HUES64 (cell line): ENCODE results near the gene AATF.

ENCODE experiments used
- H3K27ac ChIP-seq: 2 replicates; pipeline ENCODE4 v1.7.0; 2013; ENCODE audit warnings: low read depth, low read length, inconsistent platforms
- H3K27me3 ChIP-seq: 2 replicates; pipeline ENCODE4 v1.6.1; 2013; ENCODE audit warnings: mild to moderate bottlenecking, low read length; ENCODE audit not compliant: insufficient read depth
- H3K36me3 ChIP-seq: 2 replicates; pipeline ENCODE4 v1.6.1; 2013; ENCODE audit warnings: mild to moderate bottlenecking, low read length; ENCODE audit not compliant: insufficient read depth
- H3K4me1 ChIP-seq: 2 replicates; pipeline ENCODE4 v1.6.1; 2013; ENCODE audit warnings: mild to moderate bottlenecking, low read length, moderate library complexity; ENCODE audit not compliant: insufficient read depth
- H3K4me3 ChIP-seq: 2 replicates; pipeline ENCODE4 v1.5.1; 2013; ENCODE audit warnings: mild to moderate bottlenecking, low read length, moderate library complexity
- H3K9ac ChIP-seq: 2 replicates; pipeline ENCODE4 v1.6.1; 2013; ENCODE audit warnings: mild to moderate bottlenecking, low read depth, low read length
- H3K9me3 ChIP-seq: 2 replicates; pipeline ENCODE4 v1.6.1; 2013; ENCODE audit warnings: low read depth, low read length; ENCODE audit not compliant: insufficient read depth
- WGBS: fragments of 150-250, 120-280 bp; methylation state at CpG from one replicate; pipeline ENCODE4 v1.1.7; 2013; ENCODE audit warnings: missing lambda C conversion rate; 5-methylcytosine and 5-hydroxymethylcytosine counted together

The AATF gene

DNA sequence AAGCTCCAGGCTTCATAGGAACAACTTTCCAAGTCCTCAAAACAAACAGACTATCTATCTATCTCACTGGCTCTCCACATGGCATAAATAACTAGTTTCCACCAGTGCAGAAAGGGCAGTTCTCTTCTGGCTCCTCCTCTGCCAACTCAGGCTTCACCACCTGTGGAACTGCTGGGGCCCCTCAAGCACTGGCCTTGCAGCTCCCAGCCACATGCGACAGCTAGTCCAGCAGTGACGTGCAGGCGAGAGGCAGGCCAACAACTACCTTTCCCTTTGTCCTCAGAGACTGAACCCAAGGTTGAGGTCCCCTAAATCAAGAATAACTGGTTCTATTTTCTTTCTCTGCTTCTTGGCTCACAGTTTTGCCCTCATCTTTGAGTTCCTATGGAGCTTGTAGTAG is 137.6 kb downstream of the AATF start:
- WGBS: 97% methylated on average over 3 of the region's 3 CpGs
- Histone ChIP-seq H3K9me3 (no peaks in the 10 kb centered on the region), H3K27ac (no peak overlapping the region), H3K4me1 (peaks cover 32% of the 10 kb centered on the region), H3K4me3 (no peak overlapping the region), H3K9ac (no peak overlapping the region), H3K27me3 (no peaks in the 10 kb centered on the region), H3K36me3 (peaks cover 63% of the 10 kb centered on the region)

DNA sequence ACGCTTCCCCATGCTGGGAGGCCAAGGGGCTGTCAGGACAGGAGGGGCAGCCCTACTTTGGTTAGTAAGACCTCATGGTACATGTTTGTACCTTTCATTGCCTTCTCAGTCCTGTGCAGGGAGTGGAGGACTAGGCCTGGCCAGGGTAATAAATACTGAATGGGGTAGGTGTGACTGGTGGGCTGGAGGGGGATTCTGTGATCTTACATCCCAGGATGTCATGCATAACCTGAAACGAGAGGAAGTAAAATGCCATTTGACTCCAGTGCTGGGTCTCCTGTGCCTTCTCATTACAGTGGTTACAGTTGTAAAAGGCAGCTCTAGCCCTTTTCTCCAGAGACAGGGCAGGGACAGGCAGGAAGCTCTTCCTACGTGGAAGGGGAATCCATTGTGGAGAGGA is 138.2 kb downstream of the AATF start:
- WGBS: 94% methylated on average over 3 of the region's 3 CpGs
- Histone ChIP-seq H3K27ac (no peak overlapping the region), H3K4me1 (peaks cover 29% of the 10 kb centered on the region), H3K4me3 (no peak overlapping the region), H3K9ac (no peak overlapping the region), H3K36me3 (peaks cover 66% of the 10 kb centered on the region), H3K27me3 (no peaks in the 10 kb centered on the region), H3K9me3 (no peaks in the 10 kb centered on the region)

DNA sequence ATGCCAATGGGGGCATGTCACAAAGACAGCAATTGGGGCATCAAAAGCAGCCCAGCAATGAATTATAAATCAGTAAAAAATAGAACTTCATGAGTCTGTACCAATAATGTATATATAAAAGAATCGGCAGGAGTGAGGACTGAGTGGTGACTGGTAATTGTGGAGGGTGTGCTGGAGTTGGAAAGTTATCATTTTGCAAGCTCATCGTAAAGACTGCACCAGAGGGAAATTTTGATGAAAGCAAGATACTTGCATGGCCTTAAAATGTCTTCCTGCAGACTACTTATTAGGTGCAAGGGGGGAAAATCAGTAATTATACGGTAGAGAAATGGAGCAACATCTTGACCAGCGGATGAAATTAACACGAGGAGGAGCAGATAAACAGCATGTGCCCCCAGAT is 138.9 kb downstream of the AATF start:
- Histone ChIP-seq H3K27ac (no peak overlapping the region), H3K4me3 (no peak overlapping the region), H3K9ac (no peak overlapping the region), H3K4me1 (peaks cover 21% of the 10 kb centered on the region), H3K27me3 (no peaks in the 10 kb centered on the region), H3K36me3 (peaks cover 73% of the 10 kb centered on the region), H3K9me3 (no peaks in the 10 kb centered on the region)
- WGBS: 95% methylated on average over 5 of the region's 5 CpGs

- Histone ChIP-seq H3K4me3 (no peak overlapping the region), H3K4me1 (peaks cover 16% of the 10 kb centered on the region; the same call in 1 of the 2 replicates), H3K27ac (no peak overlapping the region), H3K9me3 (no peaks in the 10 kb centered on the region), H3K36me3 (peaks cover 81% of the 10 kb centered on the region), H3K27me3 (no peaks in the 10 kb centered on the region), H3K9ac (no peak overlapping the region)
- 96% methylated on average over 3 of the region's 3 CpGs for WGBS
These were observed 139.7 kb downstream of the AATF start for GRCh38 chr17:37088459-37088858.

DNA sequence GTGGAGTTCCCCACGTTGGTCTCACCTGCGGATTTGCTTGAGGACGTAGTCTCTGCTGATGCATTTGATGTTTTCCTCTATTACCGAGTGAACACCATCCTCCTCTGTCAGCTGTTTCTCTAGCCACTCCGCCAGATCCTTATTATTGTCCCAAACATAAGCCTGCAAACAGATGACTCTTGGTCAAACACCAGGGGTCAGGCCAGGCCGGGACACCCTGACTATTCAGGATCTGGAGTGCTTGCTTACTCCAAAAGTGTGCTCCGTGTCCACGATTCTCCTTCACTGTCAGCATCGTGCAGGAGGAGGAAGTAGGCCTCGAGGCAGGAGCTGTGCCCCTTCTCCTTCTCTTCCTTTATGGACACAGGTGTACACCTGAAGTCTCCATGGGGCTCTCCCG is 140.2 kb downstream of the AATF start:
- Histone ChIP-seq H3K4me3 (no peak overlapping the region), H3K9me3 (no peaks in the 10 kb centered on the region), H3K9ac (no peak overlapping the region), H3K4me1 (peaks cover 12% of the 10 kb centered on the region; the same call in 1 of the 2 replicates), H3K27me3 (no peaks in the 10 kb centered on the region), H3K36me3 (peaks cover 85% of the 10 kb centered on the region), H3K27ac (no peak overlapping the region)
- 95% methylated on average over 11 of the region's 11 CpGs for WGBS

DNA sequence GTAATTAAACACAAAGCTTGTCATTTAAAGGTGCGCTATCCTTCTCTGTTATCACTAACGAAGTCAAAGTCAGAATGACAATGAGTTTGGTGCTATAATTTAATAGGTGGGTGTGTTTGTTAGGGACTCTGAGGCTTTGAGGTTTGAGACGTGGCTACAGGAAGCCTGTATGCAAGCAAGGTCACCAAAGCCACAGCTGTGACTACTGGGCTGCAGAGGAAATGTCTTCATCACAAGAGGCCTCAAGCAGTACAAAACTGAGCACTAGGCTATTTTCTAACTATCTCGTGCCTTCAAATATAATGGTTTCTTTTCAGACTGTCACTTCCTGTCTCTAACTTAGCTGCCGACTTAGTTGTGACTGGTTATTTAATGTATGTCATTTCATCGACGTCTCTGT is 141.2 kb downstream of the AATF start:
- Histone ChIP-seq H3K36me3 (peaks cover 90% of the 10 kb centered on the region), H3K4me3 (no peak overlapping the region), H3K27me3 (no peaks in the 10 kb centered on the region), H3K4me1 (peaks cover 5% of the 10 kb centered on the region; the same call in 1 of the 2 replicates), H3K9ac (no peak overlapping the region), H3K9me3 (no peaks in the 10 kb centered on the region), H3K27ac (no peak overlapping the region)
- 89% methylated on average over 7 of the region's 7 CpGs for WGBS

DNA sequence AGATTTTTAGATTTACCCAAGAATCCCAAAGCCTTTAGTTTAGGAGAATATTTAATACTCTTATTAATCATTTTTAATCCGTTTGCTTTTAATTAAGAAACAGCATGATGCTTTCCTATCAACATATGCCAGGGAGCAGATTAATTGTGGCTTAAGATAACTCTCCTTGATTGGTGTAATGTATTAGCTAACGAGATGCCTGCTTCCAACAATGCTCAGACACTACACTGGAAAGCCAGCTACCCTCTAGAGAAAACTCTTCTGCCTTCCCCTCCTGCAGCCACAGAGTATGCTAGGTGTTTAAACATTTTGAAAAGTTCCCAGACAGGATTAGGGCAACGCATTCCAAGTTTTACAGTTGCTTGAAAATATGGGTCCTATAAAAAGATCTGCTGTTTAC is 142.2 kb downstream of the AATF start:
- WGBS: 97% methylated on average over 2 of the region's 3 CpGs
- H3K36me3 ChIP-seq: peaks cover 90% of the 10 kb centered on the region

GRCh38 chr17:37092071-37092470 is 143.3 kb downstream of the AATF start:
- WGBS: 92% methylated on average over 2 of the region's 2 CpGs
- H3K27ac ChIP-seq: no peak overlapping the region
- no peak overlapping the region for H3K4me3 ChIP-seq
- no peak overlapping the region for H3K9ac ChIP-seq
- H3K9me3 ChIP-seq: no peaks in the 10 kb centered on the region
- H3K36me3 ChIP-seq: peaks cover 90% of the 10 kb centered on the region
- H3K4me1 ChIP-seq: peaks cover 5% of the 10 kb centered on the region; the same call in 1 of the 2 replicates
- no peaks in the 10 kb centered on the region for H3K27me3 ChIP-seq

More for the DNA sequence above, 142.2 kb downstream of the AATF start:
- Histone ChIP-seq H3K4me3 (no peak overlapping the region), H3K4me1 (peaks cover 5% of the 10 kb centered on the region; the same call in 1 of the 2 replicates), H3K9me3 (no peaks in the 10 kb centered on the region), H3K9ac (no peak overlapping the region), H3K27ac (no peak overlapping the region), H3K27me3 (no peaks in the 10 kb centered on the region)

DNA sequence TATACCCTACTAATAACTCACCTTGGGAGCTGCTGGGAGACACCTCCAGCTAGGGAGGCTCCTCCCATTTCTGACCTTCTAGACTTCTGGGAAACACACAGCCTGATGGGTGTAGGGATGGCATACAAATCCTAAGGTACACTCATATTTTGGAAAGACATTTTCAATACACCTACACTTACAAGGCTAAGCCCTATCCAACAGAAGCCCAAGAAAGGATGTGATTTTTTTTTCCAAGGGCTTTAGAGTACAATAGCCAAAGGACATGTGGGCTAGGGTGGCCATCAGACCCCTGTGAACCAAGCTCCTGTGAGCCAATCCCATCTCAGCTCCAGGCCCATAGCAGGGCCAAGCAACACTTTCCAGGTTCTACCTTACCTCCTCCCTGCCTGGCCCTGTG is 143.9 kb downstream of the AATF start:
- Histone ChIP-seq H3K9ac (no peak overlapping the region), H3K4me3 (no peak overlapping the region), H3K9me3 (no peaks in the 10 kb centered on the region), H3K4me1 (peaks cover 5% of the 10 kb centered on the region; the same call in 1 of the 2 replicates), H3K27ac (no peak overlapping the region), H3K36me3 (peaks cover 90% of the 10 kb centered on the region), H3K27me3 (no peaks in the 10 kb centered on the region)

DNA sequence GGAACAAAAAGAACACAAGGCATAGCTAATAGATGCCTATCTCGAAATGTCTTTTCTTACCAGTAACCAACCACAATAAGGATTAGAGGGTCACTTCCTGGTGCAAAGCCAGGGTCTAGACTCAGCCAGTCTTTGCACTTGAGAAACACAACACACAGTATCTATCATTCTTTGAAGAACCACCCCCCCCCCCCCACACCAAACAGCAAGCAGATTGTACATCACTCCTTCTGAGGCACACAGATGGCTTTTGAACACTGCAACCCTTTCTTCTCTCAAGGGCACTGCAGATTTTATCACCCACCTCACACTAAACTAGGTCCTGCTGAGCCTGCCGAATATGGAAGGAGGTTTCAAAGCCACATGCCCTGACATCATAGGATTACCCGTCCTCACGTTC is 145.6 kb downstream of the AATF start:
- peaks cover 84% of the 10 kb centered on the region for H3K36me3 ChIP-seq
- H3K27ac ChIP-seq: no peak overlapping the region
- no peaks in the 10 kb centered on the region for H3K9me3 ChIP-seq
- WGBS: 93% methylated on average over 4 of the region's 4 CpGs
- no peak overlapping the region for H3K4me3 ChIP-seq
- H3K4me1 ChIP-seq: peaks cover 8% of the 10 kb centered on the region; the same call in 1 of the 2 replicates
- no peak overlapping the region for H3K9ac ChIP-seq
- no peaks in the 10 kb centered on the region for H3K27me3 ChIP-seq

DNA sequence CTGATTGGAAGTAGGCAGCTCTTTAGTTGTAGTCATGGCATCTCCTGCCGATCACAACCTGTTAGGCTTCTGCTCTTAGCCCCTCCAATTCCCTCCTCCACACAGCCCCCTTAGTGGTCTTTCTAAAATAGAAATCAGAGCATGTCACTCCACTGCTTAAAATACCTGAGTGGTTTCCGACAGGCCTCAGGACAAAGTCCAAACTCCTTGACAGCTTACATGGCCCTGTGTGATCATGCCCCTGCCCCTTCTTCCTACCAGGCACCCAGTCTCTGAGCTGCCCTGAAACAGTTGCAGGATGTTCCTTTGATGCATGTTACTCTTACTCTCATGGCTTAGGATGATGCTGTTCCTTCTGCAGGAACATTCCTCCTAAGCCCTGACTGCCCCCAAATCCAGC is 147.3 kb downstream of the AATF start:
- Histone ChIP-seq H3K36me3 (peaks cover 77% of the 10 kb centered on the region), H3K4me1 (peaks cover 8% of the 10 kb centered on the region; the same call in 1 of the 2 replicates), H3K4me3 (no peak overlapping the region), H3K9ac (no peak overlapping the region), H3K27ac (no peak overlapping the region), H3K27me3 (no peaks in the 10 kb centered on the region), H3K9me3 (no peaks in the 10 kb centered on the region)
- 95% methylated on average over 2 of the region's 2 CpGs for WGBS

DNA sequence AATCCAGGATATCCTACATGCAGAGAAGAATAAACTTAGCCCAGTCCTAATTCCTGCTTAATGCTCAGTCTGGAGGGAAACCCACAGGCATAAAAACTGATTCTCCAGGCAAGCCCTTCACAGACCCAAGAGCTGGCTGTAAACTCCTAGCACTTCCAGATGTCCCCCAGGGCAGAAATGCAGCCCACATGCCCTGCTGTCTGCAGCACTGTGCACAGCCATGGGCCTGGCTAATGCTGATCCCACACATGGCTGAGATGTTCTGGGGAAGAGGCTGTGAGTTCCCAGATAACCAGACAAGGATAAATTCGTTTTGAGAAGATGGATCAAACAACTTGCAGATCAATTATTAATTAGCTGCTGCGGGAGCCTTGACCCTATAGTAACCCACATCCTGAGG is 148.4 kb downstream of the AATF start:
- H3K27me3 ChIP-seq: no peaks in the 10 kb centered on the region
- H3K4me3 ChIP-seq: no peak overlapping the region
- peaks cover 80% of the 10 kb centered on the region for H3K36me3 ChIP-seq
- 97% methylated on average over 2 of the region's 2 CpGs for WGBS
- peaks cover 8% of the 10 kb centered on the region; the same call in 1 of the 2 replicates for H3K4me1 ChIP-seq
- no peak overlapping the region for H3K9ac ChIP-seq
- no peak overlapping the region for H3K27ac ChIP-seq
- no peaks in the 10 kb centered on the region for H3K9me3 ChIP-seq
